ENCODE data around the gene MYO5C. TPM values are rescaled to one million over a fixed set of nuclear protein-coding genes. Genes with fewer than 3 reads are reported as not detected.

The MYO5C gene
- total and polyA plus RNA-seq, 2 of the 8 experiments (the other 6 are each of a cell fraction or from before 2014, with no cell fraction given) = 8.2 to 26.7 TPM

GRCh38 chr15:52289629-52290081, 5.9 kb downstream of the MYO5C start (continued):
- no peak for TF ChIP-seq SIN3A (conservative IDR thresholded peaks at IDR 0.05 in 1 of 2, IDR thresholded peaks at IDR 0.05 in 1 of 2; ENCODE audit: low read depth in 1 of 2, low read length in 2 of 2)
- no peak for TF ChIP-seq YY1 (IDR thresholded peaks at IDR 0.05; ENCODE audit: low read depth, low read length)
- no peak for TF ChIP-seq KDM1A (IDR thresholded peaks at IDR 0.05; ENCODE audit: borderline replicate concordance, low read length)
- TF ChIP-seq CHD7 (IDR thresholded peaks at IDR 0.05; ENCODE audit: insufficient replicate concordance, low read length) = no peak

Data from H1 (cell line).